Hindlimb muscle (tissue), 1 donor: ENCODE data around the gene PNP. TPM values are rescaled to one million over a fixed set of nuclear protein-coding genes. Genes with fewer than 3 reads are reported as not detected.
"Not testable (repeated sequence)": the region's sequence is repeated elsewhere in the genome, so short reads cannot be mapped to it uniquely, and the experiment has no call there.

Experiments used
- DNase-seq: peaks from one replicate; pipeline ENCODE4 v3.0.0-alpha.2; 2013
- polyA plus RNA-seq: library from polyadenylated mRNA; unstranded; fragments of 120-200 nt; gene quantifications from one replicate; pipeline ENCODE4 v1.2.1, GENCODE V29; 2013; ENCODE audit not compliant: insufficient read length

PNP gene
- polyA plus RNA-seq, result 7.3 TPM

- peak; percentile 49 for DNase-seq
Observed at GRCh38 chr14:20469242-20469889, at the start of gene PNP. TSS of gene PNP (plus strand) at chr14:20469406. CDS start at chr14:20469525, 119 bp downstream.

GRCh38 chr14:20419419-20419818 lies 49.8 kb upstream of the PNP start:
- no peak for DNase-seq

GRCh38 chr14:20421267-20421666 lies 47.9 kb upstream of the PNP start:
- DNase-seq, result no peak

- DNase-seq, result no peak
Observed at GRCh38 chr14:20422886-20423285, 46.3 kb upstream of the PNP start.

- no peak for DNase-seq
Observed at GRCh38 chr14:20424851-20425250, 44.4 kb upstream of the PNP start.

- no peak for DNase-seq
Observed at GRCh38 chr14:20427231-20428009, 41.8 kb upstream of the PNP start.

- no peak for DNase-seq
Observed at GRCh38 chr14:20428010-20428365, 41.2 kb upstream of the PNP start.

GRCh38 chr14:20428802-20429201 lies 40.4 kb upstream of the PNP start:
- no peak for DNase-seq

- no peak for DNase-seq
Observed at GRCh38 chr14:20429801-20430669, 39.2 kb upstream of the PNP start.

GRCh38 chr14:20434701-20435581 lies 34.3 kb upstream of the PNP start:
- no peak for DNase-seq

GRCh38 chr14:20435582-20436362 lies 33.4 kb upstream of the PNP start, which contains the start of gene KLHL33:
TSS of gene KLHL33 (minus strand) at chr14:20436166. CDS start at chr14:20435811, 355 bp downstream.
- no peak for DNase-seq

- no peak for DNase-seq
Observed at GRCh38 chr14:20436363-20436755, 32.8 kb upstream of the PNP start.

GRCh38 chr14:20438664-20439063 lies 30.5 kb upstream of the PNP start:
- DNase-seq, result no peak

- DNase-seq, result no peak
Observed at GRCh38 chr14:20440465-20440864, 28.7 kb upstream of the PNP start.

- no peak for DNase-seq
Observed at GRCh38 chr14:20440882-20441281, 28.3 kb upstream of the PNP start.

GRCh38 chr14:20441461-20441860 lies 27.7 kb upstream of the PNP start:
- no peak for DNase-seq

- DNase-seq, result not testable (repeated sequence)
Observed at GRCh38 chr14:20443650-20444049, 25.6 kb upstream of the PNP start.

- no peak for DNase-seq
Observed at GRCh38 chr14:20446889-20447288, 22.3 kb upstream of the PNP start.

- DNase-seq, result not testable (repeated sequence)
Observed at GRCh38 chr14:20452831-20453230, 16.4 kb upstream of the PNP start.

- DNase-seq, result peak; percentile 98
Observed at GRCh38 chr14:20454516-20455354, 14.5 kb upstream of the PNP start, which contains the start of the genes APEX1 and OSGEP. TSS of gene APEX1 (plus strand) at chr14:20455226. CDS start at chr14:20455646, 420 bp downstream. TSS of gene OSGEP (minus strand) at chr14:20454812. CDS start at chr14:20454683, 129 bp downstream.
